Peyer's patch (tissue), 4 donors: Measurements from ENCODE around the gene SERPINA3.

Source experiments
- CTCF ChIP-seq, 6 experiments: fragments of 450-650 bp in 4 of 6; fragments of 200-600 bp in 2 of 6; sonication (generic) in 1 of 6; IDR thresholded peaks; one replicate each; pipeline ENCODE4 v1.5.1; 2017 to 2019; ENCODE audit warnings: antibody characterized with exemption in 6 of 6, mild to moderate bottlenecking in 3 of 6, moderate library complexity in 1 of 6
- POLR2A ChIP-seq, 2 donors: fragments of 450-650 bp; IDR thresholded peaks; one replicate each; pipeline ENCODE4 v1.5.1; 2017; ENCODE audit warnings: antibody characterized with exemption in 2 of 2, mild to moderate bottlenecking in 2 of 2, moderate library complexity in 2 of 2

- no peak for TF ChIP-seq CTCF (IDR thresholded peaks at IDR 0.05)
- no peak for TF ChIP-seq POLR2A (IDR thresholded peaks at IDR 0.05)
These were observed 52.9 kb downstream of the SERPINA3 start for GRCh38 chr14:94665121-94665520.
